Suprapubic skin (tissue), 4 donors: ENCODE data around the gene KPNA2. TPM values are rescaled to one million over a fixed set of nuclear protein-coding genes. Genes with fewer than 3 reads are reported as not detected.
"Not testable (repeated sequence)": the region's sequence is repeated elsewhere in the genome, so short reads cannot be mapped to it uniquely, and the experiment has no call there.

Source experiments
- DNase-seq, 2 donors: peaks; one replicate each; pipeline ENCODE4 v3.0.0-alpha.2; 2019; ENCODE audit warnings: low spot score in 2 of 2
- H3K27ac ChIP-seq: fragments of 200-600 bp; sonication (generic); one replicate; pipeline ENCODE4 v1.5.1; 2019
- H3K27me3 ChIP-seq: fragments of 200-600 bp; sonication (generic); one replicate; pipeline ENCODE4 v1.5.1; 2019
- H3K36me3 ChIP-seq: fragments of 200-600 bp; sonication (generic); one replicate; pipeline ENCODE4 v1.5.1; 2019
- H3K4me1 ChIP-seq: fragments of 200-600 bp; sonication (generic); one replicate; pipeline ENCODE4 v1.5.1; 2019
- H3K4me3 ChIP-seq: fragments of 200-600 bp; sonication (generic); one replicate; pipeline ENCODE4 v1.5.1; 2019; ENCODE audit warnings: mild to moderate bottlenecking
- H3K9me3 ChIP-seq: fragments of 200-600 bp; sonication (generic); one replicate; pipeline ENCODE4 v1.5.1; 2019
- CTCF ChIP-seq, 2 donors: fragments of 200-600 bp in 1 of 2; fragments of 450-650 bp in 1 of 2; sonication (generic) in 1 of 2; IDR thresholded peaks; one replicate each; pipeline ENCODE4 v1.5.1; 2016 to 2019; ENCODE audit warnings: antibody characterized with exemption in 2 of 2, mild to moderate bottlenecking in 1 of 2, moderate library complexity in 1 of 2
- EP300 ChIP-seq: sonication (generic); formaldehyde crosslinking; IDR thresholded peaks from one replicate; pipeline ENCODE4 v1.6.1; 2017; ENCODE audit warnings: antibody characterized with exemption
- POLR2A ChIP-seq, 2 donors: fragments of 450-650 bp; IDR thresholded peaks; one replicate each; pipeline ENCODE4 v1.6.1; 2017; ENCODE audit warnings: antibody characterized with exemption in 2 of 2, mild to moderate bottlenecking in 2 of 2, moderate library complexity in 2 of 2
- POLR2AphosphoS5 ChIP-seq, 3 donors: sonication (generic); formaldehyde crosslinking; IDR thresholded peaks; one replicate each; pipeline ENCODE4 v1.6.1; 2017; ENCODE audit warnings: antibody characterized with exemption in 3 of 3
- WGBS: methylation state at CpG from one replicate; pipeline ENCODE4 v1.1.5; 2018; 5-methylcytosine and 5-hydroxymethylcytosine counted together
- total RNA-seq, 4 donors: library from RNA; depleted of rRNA; stranded (reverse); fragments of >200 nt; gene quantifications; one replicate each; pipeline ENCODE4 v1.1.0, GENCODE V29; 2016

The KPNA2 gene
- total RNA-seq, 4 donors from 2014 or later = 6.4 to 38.8 (median 26.9) TPM

GRCh38 chr17:67995570-67996263, 39.8 kb upstream of the KPNA2 start:
- H3K36me3 ChIP-seq = no peaks in the 10 kb centered on the region
- peak overlapping the region; percentile 77 for H3K4me3 ChIP-seq
- H3K4me1 ChIP-seq = peaks cover 35% of the 10 kb centered on the region
- DNase-seq = peak in 1 of 2 donors; percentile 77
- under 1% methylated on average over 43 of the region's 43 CpGs for WGBS
- H3K27ac ChIP-seq = peak overlapping the region; percentile 25
- H3K9me3 ChIP-seq = no peaks in the 10 kb centered on the region
- H3K27me3 ChIP-seq = no peaks in the 10 kb centered on the region
- TF ChIP-seq EP300 (no peak), POLR2A (IDR thresholded peaks at IDR 0.05) (no peak), CTCF (IDR thresholded peaks at IDR 0.05) (no peak), POLR2AphosphoS5 (IDR thresholded peaks at IDR 0.05) (no peak)

- peaks cover 35% of the 10 kb centered on the region for H3K4me1 ChIP-seq
- not testable (repeated sequence) for DNase-seq, H3K9me3 ChIP-seq, H3K36me3 ChIP-seq, H3K27me3 ChIP-seq
- H3K4me3 ChIP-seq = peak within 1 kb of the TSS; percentile 77
- WGBS = 25% methylated on average over 19 of the region's 25 CpGs
- peak within 1 kb of the TSS; percentile 25 for H3K27ac ChIP-seq
Measured at GRCh38 chr17:67996301-67997171, 39.0 kb upstream of the KPNA2 start, which contains the start of gene C17orf58. C17orf58 (minus strand) TSS chr17:67996469; CDS start chr17:67996198, 271 bp downstream.

- Histone ChIP-seq H3K27ac (no peak overlapping the region), H3K4me3 (no peak overlapping the region), H3K27me3 (no peaks in the 10 kb centered on the region), H3K36me3 (no peaks in the 10 kb centered on the region), H3K9me3 (no peaks in the 10 kb centered on the region), H3K4me1 (peaks cover 27% of the 10 kb centered on the region)
- DNase-seq = no peak
- WGBS = 77% methylated on average over 2 of the region's 2 CpGs
- TF ChIP-seq EP300 (no peak), CTCF (IDR thresholded peaks at IDR 0.05) (no peak), POLR2AphosphoS5 (IDR thresholded peaks at IDR 0.05) (no peak), POLR2A (IDR thresholded peaks at IDR 0.05) (no peak)
Measured at GRCh38 chr17:67998466-67998865, 37.1 kb upstream of the KPNA2 start.

GRCh38 chr17:67999291-67999911, 36.1 kb upstream of the KPNA2 start:
- TF ChIP-seq POLR2A (IDR thresholded peaks at IDR 0.05) = no peak
- no peak for TF ChIP-seq EP300
- TF ChIP-seq POLR2AphosphoS5 (IDR thresholded peaks at IDR 0.05) = no peak
- TF ChIP-seq CTCF (IDR thresholded peaks at IDR 0.05) = no peak
- H3K4me1 ChIP-seq = peaks cover 21% of the 10 kb centered on the region
- no peaks in the 10 kb centered on the region for H3K36me3 ChIP-seq
- no peak overlapping the region for H3K4me3 ChIP-seq
- no peak overlapping the region for H3K27ac ChIP-seq
- WGBS = 74% methylated on average over 3 of the region's 3 CpGs
- DNase-seq = no peak
- no peaks in the 10 kb centered on the region for H3K9me3 ChIP-seq
- H3K27me3 ChIP-seq = no peaks in the 10 kb centered on the region

- Histone ChIP-seq H3K9me3 (no peaks in the 10 kb centered on the region), H3K4me3 (no peak overlapping the region), H3K36me3 (no peaks in the 10 kb centered on the region), H3K27ac (no peak overlapping the region), H3K27me3 (no peaks in the 10 kb centered on the region), H3K4me1 (no peaks in the 10 kb centered on the region)
- no peak for TF ChIP-seq POLR2A (IDR thresholded peaks at IDR 0.05)
- DNase-seq = peak in 1 of 2 donors; percentile 17
- WGBS = 89% methylated on average over 3 of the region's 3 CpGs
Measured at GRCh38 chr17:68004201-68004600, 31.3 kb upstream of the KPNA2 start.

- TF ChIP-seq EP300 (no peak), POLR2A (IDR thresholded peaks at IDR 0.05) (no peak)
- DNase-seq = peak in 1 of 2 donors; percentile 31
- Histone ChIP-seq H3K4me1 (no peaks in the 10 kb centered on the region), H3K36me3 (no peaks in the 10 kb centered on the region), H3K27ac (no peak overlapping the region), H3K27me3 (no peaks in the 10 kb centered on the region), H3K9me3 (no peaks in the 10 kb centered on the region), H3K4me3 (no peak overlapping the region)
- 66% methylated on average over 6 of the region's 6 CpGs for WGBS
Measured at GRCh38 chr17:68006797-68007196, 28.7 kb upstream of the KPNA2 start.
